DOHH2 (cell line): ENCODE measurements around the gene NR2F1.

Experiments
- H3F3A ChIP-seq: fragments of 200-600 bp; sonication (generic), shearing (Covaris generic); 2 replicates; pipeline ENCODE4 v1.6.0; 2016; ENCODE audit warnings: antibody characterized with exemption, mild to moderate bottlenecking; ENCODE audit not compliant: control insufficient read depth, insufficient read depth
- H3K27ac ChIP-seq: fragments of 200-600 bp; sonication (generic); 2 replicates; pipeline ENCODE4 v1.5.1; 2014; ENCODE audit warnings: low read depth, mild to moderate bottlenecking, low read length, moderate library complexity
- H3K27me3 ChIP-seq: fragments of 200-600 bp; sonication (generic); 2 replicates; pipeline ENCODE4 v1.6.1; 2014; ENCODE audit warnings: mild to moderate bottlenecking, low read length, mixed read lengths; ENCODE audit not compliant: control insufficient read depth
- H3K36me3 ChIP-seq: fragments of 200-600 bp; sonication (generic); 2 replicates; pipeline ENCODE4 v1.6.1; 2014; ENCODE audit warnings: mild to moderate bottlenecking, low read length, moderate library complexity, mixed read lengths; ENCODE audit not compliant: control insufficient read depth
- H3K4me1 ChIP-seq: fragments of 200-600 bp; sonication (generic); 2 replicates; pipeline ENCODE4 v1.6.1; 2014; ENCODE audit warnings: mild to moderate bottlenecking, low read length, mixed read lengths; ENCODE audit not compliant: control insufficient read depth
- H3K4me2 ChIP-seq: fragments of 200-600 bp; sonication (generic); 2 replicates; pipeline ENCODE4 v1.6.0; 2014; ENCODE audit warnings: mild to moderate bottlenecking, low read length, moderate library complexity
- H3K4me3 ChIP-seq: fragments of 200-600 bp; sonication (generic); 2 replicates; pipeline ENCODE4 v1.5.1; 2014; ENCODE audit warnings: mild to moderate bottlenecking, low read length, mixed read lengths
- H3K79me2 ChIP-seq: fragments of 200-600 bp; sonication (generic); 2 replicates; pipeline ENCODE4 v1.6.1; 2014; ENCODE audit warnings: mild to moderate bottlenecking, low read length, mixed read lengths; ENCODE audit not compliant: control insufficient read depth
- H3K9me2 ChIP-seq: fragments of 200-600 bp; sonication (generic); replicated peaks from 2 replicates; pipeline ENCODE4 v1.6.1; 2014; ENCODE audit warnings: mild to moderate bottlenecking, low read length, mixed read lengths; ENCODE audit not compliant: control insufficient read depth
- H3K9me3 ChIP-seq: fragments of 200-600 bp; sonication (generic); 2 replicates; pipeline ENCODE4 v1.6.1; 2014; ENCODE audit warnings: antibody characterized with exemption, low read length, mixed read lengths; ENCODE audit not compliant: control insufficient read depth, insufficient read depth
- H4K20me1 ChIP-seq: fragments of 200-600 bp; sonication (generic); 2 replicates; pipeline ENCODE4 v1.6.0; 2014; ENCODE audit warnings: low read depth, mild to moderate bottlenecking, antibody characterized with exemption, low read length, moderate library complexity; ENCODE audit not compliant: control insufficient read depth, insufficient read depth
- EZH2phosphoT487 ChIP-seq: fragments of 200-600 bp; sonication (generic); IDR thresholded peaks from 2 replicates; pipeline ENCODE4 v1.6.1; 2017; ENCODE audit warnings: borderline replicate concordance, mild to moderate bottlenecking, antibody characterized with exemption, low read length, moderate library complexity, mixed read lengths
- TF ChIP-seq, protein P1 (sequence below): fragments of 200-600 bp; sonication (generic); IDR thresholded peaks from one replicate; pipeline ENCODE4 v1.5.1; 2014; ENCODE audit warnings: antibody characterized with exemption, mild to moderate bottlenecking, low read depth, low read length; ENCODE audit not compliant: poor library complexity, severe bottlenecking

The NR2F1 gene

DNA sequence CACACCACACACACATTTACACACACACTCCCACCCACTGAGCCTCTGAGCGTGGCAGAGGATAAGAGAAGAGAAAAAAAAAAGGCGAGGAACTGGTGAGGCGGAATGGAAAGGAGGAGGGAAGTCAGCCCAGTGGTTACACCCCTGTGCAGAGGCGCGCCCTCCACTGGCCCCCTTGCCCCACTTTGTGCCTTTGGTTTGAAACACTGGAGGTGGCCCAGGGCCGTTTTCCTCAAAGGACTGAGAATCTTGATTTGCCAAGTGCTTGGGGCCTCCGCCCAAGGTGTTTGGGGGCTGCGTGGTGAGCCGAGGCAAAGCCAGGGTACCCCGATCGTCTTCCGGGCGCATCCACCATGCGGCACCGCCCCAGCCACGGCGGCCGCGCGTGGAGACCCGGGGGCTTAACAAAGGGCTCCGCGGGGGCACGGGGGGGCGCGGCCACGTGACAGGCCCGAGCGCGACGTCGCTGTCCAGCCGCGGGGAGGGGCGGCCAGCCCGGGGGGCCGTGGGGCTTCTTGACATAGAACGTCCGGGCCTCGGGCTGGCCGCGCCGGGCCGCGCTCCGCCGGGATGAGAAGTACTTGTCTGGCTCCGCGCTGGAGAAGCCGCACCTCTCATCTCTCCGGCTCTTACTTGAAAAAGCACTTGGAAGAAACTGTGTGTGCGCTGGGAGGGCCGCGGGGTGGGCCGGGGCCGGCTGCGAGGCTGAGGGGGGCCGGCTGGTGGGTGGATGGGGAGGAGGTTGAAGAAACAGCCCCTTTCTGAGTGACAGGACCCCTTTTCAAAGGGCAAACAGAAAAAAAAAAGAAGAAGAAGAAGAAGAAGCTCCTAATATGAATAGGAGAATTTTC lies 21.0 kb downstream of the NR2F1 start:
- no peak for TF ChIP-seq EZH2phosphoT487
- TF ChIP-seq, protein P1, sequence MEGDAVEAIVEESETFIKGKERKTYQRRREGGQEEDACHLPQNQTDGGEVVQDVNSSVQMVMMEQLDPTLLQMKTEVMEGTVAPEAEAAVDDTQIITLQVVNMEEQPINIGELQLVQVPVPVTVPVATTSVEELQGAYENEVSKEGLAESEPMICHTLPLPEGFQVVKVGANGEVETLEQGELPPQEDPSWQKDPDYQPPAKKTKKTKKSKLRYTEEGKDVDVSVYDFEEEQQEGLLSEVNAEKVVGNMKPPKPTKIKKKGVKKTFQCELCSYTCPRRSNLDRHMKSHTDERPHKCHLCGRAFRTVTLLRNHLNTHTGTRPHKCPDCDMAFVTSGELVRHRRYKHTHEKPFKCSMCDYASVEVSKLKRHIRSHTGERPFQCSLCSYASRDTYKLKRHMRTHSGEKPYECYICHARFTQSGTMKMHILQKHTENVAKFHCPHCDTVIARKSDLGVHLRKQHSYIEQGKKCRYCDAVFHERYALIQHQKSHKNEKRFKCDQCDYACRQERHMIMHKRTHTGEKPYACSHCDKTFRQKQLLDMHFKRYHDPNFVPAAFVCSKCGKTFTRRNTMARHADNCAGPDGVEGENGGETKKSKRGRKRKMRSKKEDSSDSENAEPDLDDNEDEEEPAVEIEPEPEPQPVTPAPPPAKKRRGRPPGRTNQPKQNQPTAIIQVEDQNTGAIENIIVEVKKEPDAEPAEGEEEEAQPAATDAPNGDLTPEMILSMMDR = no peak
- Histone ChIP-seq H3F3A (no peaks in the 10 kb centered on the region), H3K27ac (no peak overlapping the region), H3K79me2 (no peaks in the 10 kb centered on the region), H3K4me3 (no peak overlapping the region), H3K27me3 (peaks cover 66% of the 10 kb centered on the region), H3K9me2 (no peaks in the 10 kb centered on the region), H4K20me1 (no peaks in the 10 kb centered on the region), H3K36me3 (no peaks in the 10 kb centered on the region), H3K9me3 (no peaks in the 10 kb centered on the region), H3K4me1 (no peaks in the 10 kb centered on the region), H3K4me2 (no peak overlapping the region)

DNA sequence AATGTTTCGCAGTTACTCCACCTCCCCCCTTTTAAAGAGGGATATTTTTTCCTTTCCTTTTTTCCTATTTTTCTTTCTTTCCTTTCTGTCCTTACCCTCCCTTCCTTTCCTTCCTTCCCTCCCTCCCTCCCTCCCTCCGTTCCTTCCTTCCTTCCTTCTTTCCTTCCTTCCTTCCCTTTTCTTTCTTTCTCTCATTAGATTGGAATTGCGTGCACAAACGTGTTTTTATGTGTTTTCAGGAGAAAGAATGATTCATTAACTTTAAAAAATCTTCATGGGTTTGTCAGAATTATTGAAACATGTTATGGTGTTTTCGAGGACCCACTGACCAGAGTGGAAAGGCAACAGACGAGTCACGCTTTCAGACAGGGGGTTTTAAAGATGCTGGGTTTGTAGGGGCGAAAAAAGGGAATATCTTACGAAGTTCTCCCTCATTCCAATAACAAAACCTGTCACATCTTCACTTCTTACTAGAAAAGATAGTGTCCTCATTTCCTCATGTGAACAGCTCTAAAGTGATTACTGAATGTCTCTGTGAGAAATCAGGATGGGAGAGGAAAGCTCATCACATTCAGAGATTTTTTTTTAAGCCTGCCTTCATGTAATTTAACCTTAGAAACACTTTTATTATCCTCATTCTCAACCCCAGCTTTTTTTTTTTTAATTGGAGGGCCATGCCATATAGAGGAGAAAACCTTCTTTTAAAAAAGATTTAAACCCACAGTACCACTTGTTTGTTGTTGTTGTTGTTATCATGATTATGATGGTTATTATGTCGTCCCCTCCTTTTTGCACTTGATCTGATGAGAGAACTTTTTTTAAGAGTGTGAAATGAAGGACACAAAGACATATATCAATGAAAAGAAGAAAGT lies 21.9 kb downstream of the NR2F1 start:
- Histone ChIP-seq H3K9me3 (no peaks in the 10 kb centered on the region), H3K4me3 (no peak overlapping the region), H3K36me3 (no peaks in the 10 kb centered on the region), H4K20me1 (no peaks in the 10 kb centered on the region), H3K79me2 (no peaks in the 10 kb centered on the region), H3F3A (no peaks in the 10 kb centered on the region), H3K4me1 (no peaks in the 10 kb centered on the region), H3K27me3 (peaks cover 66% of the 10 kb centered on the region), H3K9me2 (no peaks in the 10 kb centered on the region), H3K4me2 (no peak overlapping the region), H3K27ac (no peak overlapping the region)
- TF ChIP-seq EZH2phosphoT487 = no peak
- TF ChIP-seq, protein P1 = no peak

DNA sequence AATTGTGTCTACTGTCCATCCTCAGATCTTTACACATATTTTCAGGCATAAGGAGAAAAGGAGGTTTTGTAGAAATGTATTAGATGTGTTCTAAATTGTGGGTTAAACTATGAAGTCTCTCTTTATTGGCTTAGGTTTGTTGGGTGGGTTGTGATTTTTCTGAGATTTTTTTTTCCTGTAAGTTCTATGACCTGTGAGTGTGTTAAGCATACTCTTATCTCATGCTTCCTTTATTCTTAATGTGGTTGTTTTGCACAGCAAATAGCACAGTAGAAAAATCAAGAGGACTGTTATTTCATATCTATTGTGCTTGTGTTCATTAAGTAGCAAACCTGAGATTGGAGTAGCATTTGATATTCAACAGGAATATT lies 23.3 kb downstream of the NR2F1 start:
- TF ChIP-seq, protein P1 = no peak
- TF ChIP-seq EZH2phosphoT487 = no peak
- Histone ChIP-seq H4K20me1 (no peaks in the 10 kb centered on the region), H3K4me1 (no peaks in the 10 kb centered on the region), H3K27ac (no peak overlapping the region), H3K27me3 (peaks cover 66% of the 10 kb centered on the region), H3F3A (no peaks in the 10 kb centered on the region), H3K9me2 (no peaks in the 10 kb centered on the region), H3K4me3 (no peak overlapping the region), H3K9me3 (no peaks in the 10 kb centered on the region), H3K36me3 (no peaks in the 10 kb centered on the region), H3K4me2 (no peak overlapping the region), H3K79me2 (no peaks in the 10 kb centered on the region)
